K562 (cell line): ENCODE measurements around the gene POLR2J. TPM values are rescaled to one million over a fixed set of nuclear protein-coding genes. Genes with fewer than 3 reads are reported as not detected.
A peak's percentile ranks its signal among the peaks of the same experiment; 100 is the strongest.

Source experiments
- ATAC-seq: fragments of 200-7000 bp; cut with Tn5 transposase; 3 replicates; pipeline ENCODE4 v1.9.1; 2020; ENCODE audit warnings: moderate library complexity
- BruUV-seq: library from RNA; stranded (reverse); fragments of 400-500 nt; replicated peaks from 2 replicates; lab custom pipeline; 2021; lab: Mats Ljungman, UMichigan
- CTCF ChIA-PET: fragments of 300-600 bp; formaldehyde crosslinking; extraction: SDS; loops from one replicate; lab custom pipeline; 2021; ENCODE audit warnings: low intra/inter-chr PET ratio; lab: Yijun Ruan, JAX
- POLR2A ChIA-PET: fragments of 300-600, 350-650 bp; sonication (Branson Sonifier 250); formaldehyde crosslinking; extraction: SDS; loops from one replicate; lab custom pipeline; 2021; ENCODE audit warnings: antibody characterized with exemption, inconsistent platforms; lab: Yijun Ruan, JAX
- DNase-seq, 4 experiments: peaks; one replicate each; pipeline versions ENCODE4 v3.0.0 to v3.0.0-alpha.2; 2011 to 2018; ENCODE audit warnings: low spot score in 3 of 4, mixed read lengths in 3 of 4; ENCODE audit errors: extremely low read depth in 1 of 4
- FAIRE-seq: peaks from 2 replicates; lab custom pipeline; 2011; peaks lifted over from hg19 to GRCh38; lab: Jason Lieb, UNC
- H2AFZ ChIP-seq: 2 replicates; pipeline ENCODE4 v1.6.0; 2011; ENCODE audit warnings: low read depth, low read length, control low read depth, inconsistent platforms
- H3K27ac ChIP-seq: fragments of 200-600 bp; 3 replicates; pipeline ENCODE4 v1.8.0; 2011; ENCODE audit warnings: low read depth, mild to moderate bottlenecking, control low read depth, inconsistent platforms, low read length, moderate library complexity, mixed read lengths; ENCODE audit errors: extremely low read depth
- H3K27me3 ChIP-seq, 2 experiments: fragments of 300-600 bp in 1 of 2; 2 replicates in 1 of 2; 3 replicates in 1 of 2; pipeline versions ENCODE4 v1.6.0 to v1.8.0; 2011; ENCODE audit warnings: inconsistent platforms in 2 of 2, low read length in 2 of 2, mild to moderate bottlenecking in 1 of 2, mixed read lengths in 1 of 2, moderate library complexity in 1 of 2; ENCODE audit not compliant: control insufficient read depth in 2 of 2, insufficient read depth in 2 of 2
- H3K36me3 ChIP-seq: fragments of 300-600 bp; 3 replicates; pipeline ENCODE4 v1.8.0; 2011; ENCODE audit warnings: mild to moderate bottlenecking, low read length, inconsistent platforms; ENCODE audit not compliant: control insufficient read depth, insufficient read depth
- H3K4me1 ChIP-seq, 2 experiments: fragments of 200-600 bp in 1 of 2; replicated peaks in 1 of 2; 2 replicates in 1 of 2; 3 replicates in 1 of 2; pipeline versions ENCODE4 v1.5.1 to v1.8.0; 2011; ENCODE audit warnings: inconsistent platforms in 2 of 2, low read length in 2 of 2, mild to moderate bottlenecking in 1 of 2, mixed read lengths in 1 of 2, moderate library complexity in 1 of 2; ENCODE audit not compliant: control insufficient read depth in 2 of 2, insufficient read depth in 2 of 2
- H3K4me2 ChIP-seq: 2 replicates; pipeline ENCODE4 v1.6.1; 2011; ENCODE audit warnings: low read length, control low read depth, inconsistent platforms, mixed read lengths; ENCODE audit not compliant: insufficient read depth
- H3K4me3 ChIP-seq: fragments of 200-600 bp; sonication (generic), shearing (Covaris generic); 2 replicates; pipeline ENCODE4 v1.5.1; 2016; ENCODE audit warnings: control low read depth, inconsistent platforms
- H3K79me2 ChIP-seq: fragments of 200-600 bp; 3 replicates; pipeline ENCODE4 v1.8.0; 2011; ENCODE audit warnings: low read length, inconsistent platforms; ENCODE audit not compliant: control insufficient read depth, insufficient read depth
- H3K9ac ChIP-seq, 2 experiments: 2 replicates each; pipeline versions ENCODE4 v1.6.0 to v1.6.1; 2011; ENCODE audit warnings: low read depth in 2 of 2, low read length in 2 of 2, control low read depth in 1 of 2, inconsistent platforms in 1 of 2, mild to moderate bottlenecking in 1 of 2, mixed read lengths in 1 of 2; ENCODE audit not compliant: insufficient read depth in 1 of 2
- H3K9me1 ChIP-seq: one replicate; pipeline ENCODE4 v1.6.0; 2011; ENCODE audit warnings: inconsistent platforms, mild to moderate bottlenecking, low read length, moderate library complexity; ENCODE audit not compliant: control insufficient read depth, insufficient read depth
- H3K9me3 ChIP-seq: replicated peaks from 2 replicates; pipeline ENCODE4 v1.5.1; 2011; ENCODE audit warnings: low read depth, low read length, inconsistent platforms; ENCODE audit not compliant: control insufficient read depth, insufficient read depth
- H4K20me1 ChIP-seq: replicated peaks from 2 replicates; pipeline ENCODE4 v1.6.1; 2011; ENCODE audit warnings: low read length, inconsistent platforms, mixed read lengths; ENCODE audit not compliant: control insufficient read depth, insufficient read depth
- FIP1L1 ChIP-seq: fragments of 200-400 bp; formaldehyde crosslinking; IDR thresholded peaks from 2 replicates; pipeline ENCODE4 v1.6.1; 2018; ENCODE audit warnings: mild to moderate bottlenecking, low read depth, low read length; ENCODE audit not compliant: poor library complexity, severe bottlenecking
- GATAD2A ChIP-seq: fragments of 450-650 bp; IDR thresholded peaks from 2 replicates; pipeline ENCODE4 v1.6.1; 2017
- MTA3 ChIP-seq: fragments of 450-650 bp; formaldehyde crosslinking; IDR thresholded peaks from 2 replicates; pipeline ENCODE4 v1.6.1; 2017; ENCODE audit warnings: mild to moderate bottlenecking, borderline replicate concordance
- SNIP1 ChIP-seq: fragments of 450-650 bp; IDR thresholded peaks from 2 replicates; pipeline ENCODE4 v1.7.1; 2017; ENCODE audit warnings: low read depth, mild to moderate bottlenecking
- TCF7 ChIP-seq: sonication (generic); IDR thresholded peaks from 2 replicates; pipeline ENCODE4 v1.6.1; 2016; ENCODE audit warnings: antibody characterized with exemption, borderline replicate concordance
- WGBS: fragments of 100-300 bp; shearing (Covaris generic); methylation state at CpG from one replicate; pipeline ENCODE4 v1.1.6; 2016; ENCODE audit warnings: low coverage, mixed read lengths; ENCODE audit not compliant: insufficient coverage; ENCODE audit errors: missing lambda C conversion rate; 5-methylcytosine and 5-hydroxymethylcytosine counted together
- in situ Hi-C: fragments of 300-500 bp; cut with MboI; formaldehyde crosslinking; loops from 4 replicates; pipeline ENCODE4 v1.15.0; 2018; ENCODE audit warnings: inconsistent platforms, mixed read lengths
- intact Hi-C: fragments of 100-400 bp; cut with micrococcal nuclease; formaldehyde crosslinking; loops from 2 replicates; pipeline ENCODE4 v1.14.2; 2022
- polyA plus RNA-seq, 8 experiments: library from polyadenylated mRNA; depleted of rRNA in 4 of 8; stranded (reverse) in 5 of 8; unstranded in 3 of 8; fragments of >200 nt; fragmentation: Nextera tagmentation in 2 of 8; fragmentation: Illumina TruSeq in 1 of 8; extraction: Ambion mirVana in 2 of 8; extraction: Trizol in 1 of 8; gene quantifications; 2 replicates each; pipeline versions ENCODE4 v1.2.1 to v1.2.3, GENCODE V29; 2011 to 2014; ENCODE audit warnings: inconsistent platforms in 1 of 8, missing spikeins in 1 of 8
- total RNA-seq, 7 experiments: library from RNA; depleted of rRNA in 6 of 7; stranded (reverse); fragments of >200 nt in 6 of 7; fragmentation: Illumina TruSeq in 2 of 7; extraction: Trizol in 2 of 7; gene quantifications; 2 replicates each; pipeline versions ENCODE4 v1.2.1 to v1.2.3, GENCODE V29; 2011 to 2021; ENCODE audit warnings: low replicate concordance in 1 of 7
- TF ChIP-seq, protein P1 (sequence below): fragments of 450-650 bp; formaldehyde crosslinking; IDR thresholded peaks from 2 replicates; pipeline ENCODE4 v1.4.0; 2020; ENCODE audit warnings: mild to moderate bottlenecking, moderate library complexity
- TF ChIP-seq, protein P2 (sequence below), 2 experiments: fragments of 450-650 bp; IDR thresholded peaks; 2 replicates each; pipeline ENCODE4 v1.6.1; 2016; ENCODE audit warnings: mild to moderate bottlenecking in 2 of 2, borderline replicate concordance in 1 of 2, low read depth in 1 of 2, moderate library complexity in 1 of 2
- TF ChIP-seq, protein P3 (sequence below): fragments of 250-450 bp; sonication (Bioruptor Pico); IDR thresholded peaks from 2 replicates; pipeline ENCODE4 v1.4.0; 2020; ENCODE audit warnings: mild to moderate bottlenecking

The POLR2J gene
- total and polyA plus RNA-seq, 9 of the 15 experiments (the other 6 are each of a cell fraction or from before 2014, with no cell fraction given), result 32.3 to 220 (median 113) TPM

DNA sequence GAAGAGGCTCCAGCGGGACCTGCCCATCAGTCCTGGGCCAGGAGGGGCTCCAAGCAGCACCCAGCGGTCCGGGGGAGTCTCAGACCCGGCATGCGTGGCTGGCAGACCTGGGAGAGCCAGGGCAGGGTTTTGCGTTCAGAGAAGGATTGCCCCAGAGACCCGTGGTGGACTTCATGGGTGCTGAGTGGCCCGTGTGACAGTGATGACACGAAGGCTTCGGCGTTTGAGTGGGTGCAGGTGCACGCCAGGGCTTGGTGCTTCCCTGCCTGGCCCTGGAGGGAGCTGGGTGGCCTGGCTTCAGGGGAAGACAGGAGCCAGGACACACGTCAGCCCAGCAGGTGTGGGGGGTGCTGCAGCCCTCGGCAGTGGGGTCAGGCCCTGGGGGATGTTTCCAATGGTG, 31.4 kb downstream of the POLR2J start:
- in situ Hi-C loops (no loop called here), intact Hi-C loops (no loop called here)
- DNase-seq, result no peak
- Histone ChIP-seq H3K27me3 (no peaks in the 10 kb centered on the region), H3K4me2 (no peak overlapping the region), H3K9me3 (no peaks in the 10 kb centered on the region), H4K20me1 (no peaks in the 10 kb centered on the region), H3K36me3 (peaks cover 18% of the 10 kb centered on the region; the same call in 1 of the 3 replicates), H3K79me2 (no peaks in the 10 kb centered on the region), H3K27ac (no peak overlapping the region), H3K4me1 (peaks cover 22 to 62% of the 10 kb centered on the region in 2 experiments), H3K9me1 (no peaks in the 10 kb centered on the region), H2AFZ (no peak overlapping the region), H3K9ac (peak overlapping the region in 1 of 2 experiments; percentile 51; a peak in 1 of 4 replicates), H3K4me3 (no peak overlapping the region)
- BruUV-seq, result no TSS peak
- CTCF ChIA-PET, result no interaction called here
- FAIRE-seq, result no peak
- no peak for ATAC-seq
- POLR2A ChIA-PET, result interaction anchor here (1.5 kb wide), 1 partner anchor 9 kb away, joined by 3 read pairs; no protein-coding TSS in a partner anchor
- 78% methylated on average over 14 of the region's 14 CpGs for WGBS
- TF ChIP-seq, protein P1, sequence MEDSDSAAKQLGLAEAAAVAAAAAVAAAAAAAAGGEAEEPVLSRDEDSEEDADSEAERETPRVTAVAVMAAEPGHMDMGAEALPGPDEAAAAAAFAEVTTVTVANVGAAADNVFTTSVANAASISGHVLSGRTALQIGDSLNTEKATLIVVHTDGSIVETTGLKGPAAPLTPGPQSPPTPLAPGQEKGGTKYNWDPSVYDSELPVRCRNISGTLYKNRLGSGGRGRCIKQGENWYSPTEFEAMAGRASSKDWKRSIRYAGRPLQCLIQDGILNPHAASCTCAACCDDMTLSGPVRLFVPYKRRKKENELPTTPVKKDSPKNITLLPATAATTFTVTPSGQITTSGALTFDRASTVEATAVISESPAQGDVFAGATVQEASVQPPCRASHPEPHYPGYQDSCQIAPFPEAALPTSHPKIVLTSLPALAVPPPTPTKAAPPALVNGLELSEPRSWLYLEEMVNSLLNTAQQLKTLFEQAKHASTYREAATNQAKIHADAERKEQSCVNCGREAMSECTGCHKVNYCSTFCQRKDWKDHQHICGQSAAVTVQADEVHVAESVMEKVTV (CRISPR knock-in tag), result no peak
- TF ChIP-seq, protein P2, sequence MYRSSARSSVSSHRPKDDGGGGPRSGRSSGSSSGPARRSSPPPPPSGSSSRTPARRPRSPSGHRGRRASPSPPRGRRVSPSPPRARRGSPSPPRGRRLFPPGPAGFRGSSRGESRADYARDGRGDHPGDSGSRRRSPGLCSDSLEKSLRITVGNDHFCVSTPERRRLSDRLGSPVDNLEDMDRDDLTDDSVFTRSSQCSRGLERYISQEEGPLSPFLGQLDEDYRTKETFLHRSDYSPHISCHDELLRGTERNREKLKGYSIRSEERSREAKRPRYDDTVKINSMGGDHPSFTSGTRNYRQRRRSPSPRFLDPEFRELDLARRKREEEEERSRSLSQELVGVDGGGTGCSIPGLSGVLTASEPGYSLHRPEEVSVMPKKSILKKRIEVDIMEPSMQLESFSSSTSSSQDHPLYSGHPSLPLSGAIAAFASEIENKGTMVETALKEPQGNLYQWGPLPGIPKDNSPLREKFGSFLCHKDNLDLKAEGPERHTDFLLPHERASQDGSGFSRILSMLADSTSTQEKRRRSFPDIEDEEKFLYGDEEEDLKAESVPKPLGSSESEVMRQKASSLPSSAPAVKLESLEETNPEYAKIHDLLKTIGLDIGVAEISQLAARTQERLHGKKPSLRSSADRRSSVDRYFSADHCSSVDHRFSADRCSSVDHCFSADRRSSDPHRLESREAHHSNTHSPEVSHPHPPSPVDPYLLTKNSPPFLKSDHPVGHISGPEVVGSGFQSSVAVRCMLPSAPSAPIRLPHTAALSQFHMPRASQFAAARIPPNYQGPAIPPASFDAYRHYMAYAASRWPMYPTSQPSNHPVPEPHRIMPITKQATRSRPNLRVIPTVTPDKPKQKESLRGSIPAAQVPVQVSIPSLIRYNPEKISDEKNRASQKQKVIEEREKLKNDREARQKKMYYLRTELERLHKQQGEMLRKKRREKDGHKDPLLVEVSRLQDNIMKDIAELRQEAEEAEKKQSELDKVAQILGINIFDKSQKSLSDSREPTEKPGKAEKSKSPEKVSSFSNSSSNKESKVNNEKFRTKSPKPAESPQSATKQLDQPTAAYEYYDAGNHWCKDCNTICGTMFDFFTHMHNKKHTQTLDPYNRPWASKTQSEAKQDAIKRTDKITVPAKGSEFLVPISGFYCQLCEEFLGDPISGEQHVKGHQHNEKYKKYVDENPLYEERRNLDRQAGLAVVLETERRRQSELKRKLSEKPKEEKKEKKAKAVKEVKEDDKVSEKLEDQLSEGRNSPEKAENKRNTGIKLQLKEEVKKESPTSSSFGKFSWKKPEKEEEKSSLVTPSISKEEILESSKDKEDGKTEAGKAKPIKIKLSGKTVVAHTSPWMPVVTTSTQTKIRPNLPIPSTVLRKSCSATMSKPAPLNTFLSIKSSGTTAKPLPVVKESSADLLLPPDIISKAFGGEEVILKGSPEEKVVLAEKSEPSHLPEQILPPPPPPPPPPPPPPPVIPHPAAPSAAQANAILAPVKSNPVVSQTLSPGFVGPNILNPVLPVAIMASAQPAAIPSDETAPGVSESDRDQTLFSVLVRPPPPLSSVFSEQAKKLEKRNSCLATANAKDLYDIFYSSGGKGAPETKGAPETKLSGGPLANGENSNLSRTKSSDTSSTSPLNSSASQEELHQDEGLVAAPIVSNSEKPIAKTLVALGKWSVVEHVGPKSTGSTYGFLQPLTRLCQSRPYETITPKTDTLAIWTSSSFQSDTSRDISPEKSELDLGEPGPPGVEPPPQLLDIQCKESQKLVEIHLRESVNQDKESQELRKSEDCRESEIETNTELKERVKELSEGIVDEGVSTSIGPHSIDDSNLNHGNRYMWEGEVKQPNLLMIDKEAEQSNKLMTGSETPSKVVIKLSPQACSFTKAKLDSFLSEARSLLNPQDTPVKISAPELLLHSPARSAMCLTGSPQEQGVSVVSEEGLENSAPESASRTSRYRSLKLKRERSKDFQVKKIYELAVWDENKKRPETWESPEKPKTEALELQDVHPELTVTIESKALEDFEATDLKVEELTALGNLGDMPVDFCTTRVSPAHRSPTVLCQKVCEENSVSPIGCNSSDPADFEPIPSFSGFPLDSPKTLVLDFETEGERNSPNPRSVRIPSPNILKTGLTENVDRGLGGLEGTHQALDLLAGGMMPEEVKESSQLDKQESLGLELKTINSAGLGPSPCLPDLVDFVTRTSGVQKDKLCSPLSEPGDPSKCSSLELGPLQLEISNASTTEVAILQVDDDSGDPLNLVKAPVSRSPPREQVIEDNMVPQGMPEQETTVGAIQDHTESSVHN (IDR thresholded peaks at IDR 0.05; ENCODE audit: borderline replicate concordance in 1 of 2, low read depth in 1 of 2), result no peak
- TF ChIP-seq MTA3, result no peak
- no peak for TF ChIP-seq GATAD2A
- no peak for TF ChIP-seq FIP1L1
- TF ChIP-seq, protein P3, sequence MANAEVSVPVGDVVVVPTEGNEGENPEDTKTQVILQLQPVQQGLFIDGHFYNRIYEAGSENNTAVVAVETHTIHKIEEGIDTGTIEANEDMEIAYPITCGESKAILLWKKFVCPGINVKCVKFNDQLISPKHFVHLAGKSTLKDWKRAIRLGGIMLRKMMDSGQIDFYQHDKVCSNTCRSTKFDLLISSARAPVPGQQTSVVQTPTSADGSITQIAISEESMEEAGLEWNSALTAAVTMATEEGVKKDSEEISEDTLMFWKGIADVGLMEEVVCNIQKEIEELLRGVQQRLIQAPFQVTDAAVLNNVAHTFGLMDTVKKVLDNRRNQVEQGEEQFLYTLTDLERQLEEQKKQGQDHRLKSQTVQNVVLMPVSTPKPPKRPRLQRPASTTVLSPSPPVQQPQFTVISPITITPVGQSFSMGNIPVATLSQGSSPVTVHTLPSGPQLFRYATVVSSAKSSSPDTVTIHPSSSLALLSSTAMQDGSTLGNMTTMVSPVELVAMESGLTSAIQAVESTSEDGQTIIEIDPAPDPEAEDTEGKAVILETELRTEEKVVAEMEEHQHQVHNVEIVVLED (CRISPR knock-in tag), result no peak
- no peak for TF ChIP-seq SNIP1
- no peak for TF ChIP-seq TCF7
